DMS153 (cell line): ENCODE measurements around the gene NEDD4L.
A peak's percentile ranks its signal among the peaks of the same experiment; 100 is the strongest.
"Not testable (repeated sequence)": the region's sequence is repeated elsewhere in the genome, so short reads cannot be mapped to it uniquely, and the experiment has no call there.

ENCODE experiments used
- DNase-seq: peaks from one replicate; lab custom pipeline; 2025; lab: John Stamatoyannopoulos, UW

The NEDD4L gene

GRCh38 chr18:58043491-58044369 is at the start of gene NEDD4L:
TSS of gene NEDD4L (plus strand) at chr18:58044226. CDS start at chr18:58044661, 435 bp downstream.
- peak; percentile 71 for DNase-seq

- no peak for DNase-seq
These were observed 48.7 kb upstream of the NEDD4L start for GRCh38 chr18:57995331-57995730.

GRCh38 chr18:57996894-57997293 is 47.1 kb upstream of the NEDD4L start:
- not testable (repeated sequence) for DNase-seq

GRCh38 chr18:57997820-57998219 is 46.2 kb upstream of the NEDD4L start:
- no peak for DNase-seq

- DNase-seq, result no peak
These were observed 45.6 kb upstream of the NEDD4L start for GRCh38 chr18:57998461-57998860.

- no peak for DNase-seq
These were observed 39.7 kb upstream of the NEDD4L start for GRCh38 chr18:58004317-58004716.

- DNase-seq, result no peak
These were observed 39.0 kb upstream of the NEDD4L start for GRCh38 chr18:58005011-58005410.

- no peak for DNase-seq
These were observed 38.0 kb upstream of the NEDD4L start for GRCh38 chr18:58005885-58006523.

GRCh38 chr18:58009166-58009565 is 34.9 kb upstream of the NEDD4L start:
- DNase-seq, result no peak

GRCh38 chr18:58010265-58010664 is 33.8 kb upstream of the NEDD4L start:
- no peak for DNase-seq

GRCh38 chr18:58012356-58012755 is 31.7 kb upstream of the NEDD4L start:
- DNase-seq, result no peak

- peak; percentile 2 for DNase-seq
These were observed 30.5 kb upstream of the NEDD4L start for GRCh38 chr18:58013241-58014211.

- DNase-seq, result no peak
These were observed 28.8 kb upstream of the NEDD4L start for GRCh38 chr18:58015065-58015780.

- no peak for DNase-seq
These were observed 26.8 kb upstream of the NEDD4L start for GRCh38 chr18:58017267-58017666.

GRCh38 chr18:58020567-58021107 is 23.4 kb upstream of the NEDD4L start:
- no peak for DNase-seq

- DNase-seq, result no peak
These were observed 22.5 kb upstream of the NEDD4L start for GRCh38 chr18:58021504-58021903.

GRCh38 chr18:58023108-58023507 is 20.9 kb upstream of the NEDD4L start:
- DNase-seq, result no peak

- no peak for DNase-seq
These were observed 19.9 kb upstream of the NEDD4L start for GRCh38 chr18:58024139-58024538.

GRCh38 chr18:58025205-58025604 is 18.8 kb upstream of the NEDD4L start:
- no peak for DNase-seq

GRCh38 chr18:58025733-58026132 is 18.3 kb upstream of the NEDD4L start:
- DNase-seq, result no peak

GRCh38 chr18:58026395-58026794 is 17.6 kb upstream of the NEDD4L start:
- no peak for DNase-seq
